Gastrocnemius medialis (tissue), 4 donors: ENCODE data around the gene CCDC127.

ENCODE experiments used
- CTCF ChIP-seq, 5 experiments: fragments of 450-650 bp in 3 of 5; fragments of 200-600 bp in 2 of 5; sonication (generic) in 2 of 5; IDR thresholded peaks in 4 of 5; conservative IDR thresholded peaks in 1 of 5; 1 replicate in 4 of 5; 2 replicates in 1 of 5; pipeline ENCODE4 v1.5.1; 2016 to 2019; ENCODE audit warnings: antibody characterized with exemption in 5 of 5, mild to moderate bottlenecking in 3 of 5, moderate library complexity in 3 of 5
- POLR2A ChIP-seq, 2 donors: fragments of 450-650 bp; IDR thresholded peaks; one replicate each; pipeline ENCODE4 v1.6.1; 2017; ENCODE audit warnings: antibody characterized with exemption in 2 of 2, mild to moderate bottlenecking in 2 of 2, moderate library complexity in 2 of 2

- TF ChIP-seq CTCF (IDR thresholded peaks at IDR 0.05 in 4 of 5, conservative IDR thresholded peaks at IDR 0.05 in 1 of 5): no peak
- no peak for TF ChIP-seq POLR2A (IDR thresholded peaks at IDR 0.05)
Observed at GRCh38 chr5:170971-171800, 46.8 kb downstream of the CCDC127 start.
